Measurements from ENCODE around the gene CASS4.
A peak's percentile ranks its signal among the peaks of the same experiment; 100 is the strongest.

The CASS4 gene

DNA sequence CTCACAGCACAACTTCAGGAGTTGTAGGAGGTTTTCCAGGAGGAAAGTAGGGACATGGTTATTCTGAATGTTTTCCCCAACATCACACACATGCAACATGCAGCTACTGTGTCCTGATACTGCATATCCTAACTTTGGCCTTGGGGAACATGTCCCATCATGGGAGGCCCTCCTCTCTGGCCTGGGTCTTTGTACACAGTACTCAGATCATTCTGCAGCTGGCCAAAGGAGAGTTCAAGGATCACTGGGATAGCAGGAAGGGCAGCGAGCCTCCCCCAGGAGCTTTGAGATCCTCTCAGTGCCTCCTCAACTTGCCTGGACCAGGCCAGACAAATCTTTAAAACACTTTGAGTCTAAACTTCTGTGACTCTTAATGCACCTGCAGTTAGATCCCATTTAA, 12.9 kb downstream of the CASS4 start:
- DNase-seq = no peak

DNA sequence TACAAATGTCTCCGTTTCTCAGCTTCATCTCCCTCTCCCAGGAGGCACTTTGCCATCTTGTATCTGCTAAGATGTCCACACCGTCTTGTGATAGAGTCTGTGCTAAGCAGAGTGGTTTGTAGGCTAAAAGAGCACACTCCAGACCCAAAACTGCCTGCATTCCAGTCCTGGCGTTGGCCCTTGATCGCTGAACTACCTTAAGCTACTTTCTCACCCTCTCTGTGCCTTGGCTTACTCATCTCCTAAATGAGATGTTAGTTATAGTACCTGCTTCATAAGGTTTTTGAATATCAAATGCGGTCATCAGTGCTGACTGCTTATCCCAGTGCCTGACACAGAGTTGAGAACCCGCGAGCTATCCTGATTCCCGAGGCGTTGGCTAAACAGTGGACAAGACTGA, 14.0 kb downstream of the CASS4 start:
- DNase-seq = no peak

DNA sequence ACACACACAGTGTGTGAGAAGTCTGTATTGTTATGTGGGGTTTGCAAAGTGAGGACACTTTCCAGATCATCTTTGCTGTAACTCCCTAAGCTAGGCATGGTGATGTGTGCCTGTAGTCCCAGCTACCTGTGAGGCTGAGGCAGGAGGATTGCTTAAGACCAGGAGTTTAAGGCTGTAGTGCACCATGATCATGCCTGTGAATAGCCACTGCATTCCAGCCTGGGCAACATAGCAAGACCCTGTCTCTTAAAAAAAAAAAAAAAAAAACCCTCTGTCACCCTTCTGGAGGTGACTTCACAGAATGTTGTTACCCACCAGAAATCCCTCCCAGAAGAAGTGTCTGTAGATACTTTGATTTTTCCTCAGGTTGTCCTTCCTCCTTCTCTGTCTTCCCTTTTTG, 14.9 kb downstream of the CASS4 start:
- DNase-seq = no peak

DNA sequence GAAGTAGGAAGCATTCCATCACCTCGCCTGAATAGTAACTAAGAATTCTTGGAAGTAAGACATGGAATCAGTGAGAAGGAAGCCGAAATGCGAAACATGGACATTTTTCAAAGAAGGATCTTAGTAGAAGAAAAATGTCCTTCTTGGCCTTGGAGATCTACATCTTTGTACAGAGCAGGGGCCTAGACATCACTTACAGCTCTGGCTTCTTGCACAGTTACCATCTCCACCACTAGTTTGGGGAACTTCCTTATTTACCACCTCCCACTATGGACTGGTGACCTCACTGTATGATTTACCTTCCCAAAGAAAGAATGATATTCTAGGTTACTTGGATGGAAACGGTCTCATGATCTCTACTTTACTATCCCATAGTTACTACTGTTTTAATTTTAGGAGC, 15.7 kb downstream of the CASS4 start:
- DNase-seq = no peak

DNA sequence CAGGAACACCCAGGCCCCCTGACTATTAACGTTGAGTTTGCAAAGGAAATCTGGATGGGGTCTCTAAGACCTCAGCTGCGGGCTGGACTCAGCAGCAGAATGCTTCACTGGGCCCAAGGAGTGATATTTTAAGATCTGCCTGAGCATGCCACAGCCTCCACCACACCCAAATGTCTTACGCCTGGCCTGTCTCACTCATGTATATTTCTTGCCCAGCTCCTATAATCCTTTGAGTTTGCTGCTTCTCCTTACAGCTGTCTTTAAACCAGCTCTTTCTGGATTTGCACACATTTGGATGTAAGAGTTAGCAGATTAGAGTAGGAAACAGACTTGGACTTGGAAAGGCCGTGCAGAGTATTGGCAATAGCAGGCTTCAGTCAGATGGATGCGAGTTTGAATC, 16.4 kb downstream of the CASS4 start:
- DNase-seq = peak; percentile 20

DNA sequence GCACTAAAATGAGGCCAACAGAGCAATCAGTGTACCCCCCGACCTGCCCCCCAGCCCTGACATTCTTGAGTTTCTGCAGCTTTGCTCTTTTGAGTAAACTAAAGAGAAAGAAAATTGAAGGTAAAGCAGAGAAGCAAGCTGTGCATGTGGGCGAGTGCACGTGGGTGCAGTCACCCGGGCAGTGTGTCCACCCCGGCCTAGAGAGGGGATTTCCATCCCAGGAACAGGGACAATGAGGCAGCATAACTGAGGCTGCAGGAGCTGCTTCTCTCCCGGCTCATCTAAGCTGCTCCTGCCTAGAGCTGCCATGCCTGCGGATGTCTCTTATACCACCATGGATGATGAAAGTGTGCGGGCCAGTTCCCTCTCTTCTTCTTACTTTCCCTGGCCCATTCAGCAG, 16.8 kb downstream of the CASS4 start:
- peak; percentile 19 for DNase-seq

DNA sequence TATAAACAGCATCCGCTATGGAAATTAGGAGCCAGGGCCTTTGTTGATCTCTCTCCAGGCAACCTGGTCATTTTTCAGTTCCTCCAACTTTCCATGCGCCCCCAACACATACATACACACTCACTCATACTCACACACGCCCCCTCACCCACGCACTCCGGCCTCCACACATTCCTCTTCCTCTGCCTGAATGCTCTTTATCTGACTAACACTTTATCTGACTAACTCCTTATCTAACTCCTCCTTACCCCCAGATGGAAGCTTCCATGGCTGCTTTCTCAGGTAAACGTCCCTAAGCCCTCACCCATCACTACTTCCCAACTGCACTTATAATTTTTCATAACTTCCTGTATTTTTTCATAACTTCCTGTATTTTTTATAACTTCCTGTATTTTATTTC, 17.4 kb downstream of the CASS4 start:
- peak; percentile 66 for DNase-seq

DNA sequence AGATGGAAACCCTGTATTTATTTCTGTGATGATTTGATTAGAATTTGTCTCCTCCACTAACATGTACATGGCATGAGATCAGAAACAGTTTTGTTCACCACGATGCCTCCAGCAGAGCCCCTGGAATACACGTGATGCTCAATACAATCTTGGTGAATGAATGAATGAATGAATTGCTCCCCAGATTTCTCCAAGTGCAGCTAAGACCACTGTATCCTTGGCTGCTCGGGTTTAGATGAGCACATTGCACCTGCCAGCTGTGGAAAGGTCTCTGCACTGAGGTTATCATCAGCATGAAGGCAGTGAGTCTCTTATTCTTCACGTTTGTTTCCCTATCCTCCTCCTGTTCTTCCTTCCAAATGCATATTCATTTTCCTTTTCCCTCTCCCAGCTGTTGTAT, 17.9 kb downstream of the CASS4 start:
- DNase-seq = peak; percentile 20

DNA sequence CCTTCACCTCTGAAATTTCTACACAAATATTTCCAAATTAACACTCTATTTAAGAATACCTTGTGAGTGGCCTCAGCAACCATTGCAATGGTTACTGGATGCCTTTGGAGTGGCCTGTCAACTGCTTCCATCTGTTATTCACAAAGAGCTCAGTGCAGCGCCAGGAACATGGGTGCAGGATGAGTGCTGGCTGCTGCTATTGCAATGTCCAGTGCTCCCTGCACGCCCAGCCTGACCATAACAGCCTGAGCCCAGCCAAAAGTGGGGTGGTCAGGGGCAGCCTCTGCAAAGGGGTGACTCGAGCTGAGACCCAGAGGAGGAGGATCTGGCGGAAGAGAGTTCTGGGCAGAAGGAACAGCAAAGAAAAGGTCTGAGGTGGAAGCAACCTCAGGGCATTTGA, 18.4 kb downstream of the CASS4 start:
- peak; percentile 21 for DNase-seq

DNA sequence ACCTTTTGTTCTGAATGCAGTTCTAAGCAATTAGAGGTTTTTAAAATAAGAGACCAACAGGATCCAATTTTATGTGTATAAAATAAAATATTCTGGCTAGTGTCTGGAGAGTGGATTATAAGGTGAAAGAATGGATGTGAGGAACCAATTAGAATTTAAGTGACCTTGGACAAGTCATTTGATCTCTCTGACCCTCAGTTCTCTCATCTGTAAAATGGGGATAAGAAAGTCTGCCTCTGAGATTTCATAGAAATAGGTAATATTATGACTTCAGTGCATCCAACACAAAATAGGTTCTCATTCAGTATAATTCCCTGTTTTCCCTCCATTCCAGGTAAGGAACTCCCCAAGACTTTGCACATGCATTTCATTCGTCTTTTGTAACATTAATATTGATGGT, 18.9 kb downstream of the CASS4 start:
- DNase-seq = no peak

DNA sequence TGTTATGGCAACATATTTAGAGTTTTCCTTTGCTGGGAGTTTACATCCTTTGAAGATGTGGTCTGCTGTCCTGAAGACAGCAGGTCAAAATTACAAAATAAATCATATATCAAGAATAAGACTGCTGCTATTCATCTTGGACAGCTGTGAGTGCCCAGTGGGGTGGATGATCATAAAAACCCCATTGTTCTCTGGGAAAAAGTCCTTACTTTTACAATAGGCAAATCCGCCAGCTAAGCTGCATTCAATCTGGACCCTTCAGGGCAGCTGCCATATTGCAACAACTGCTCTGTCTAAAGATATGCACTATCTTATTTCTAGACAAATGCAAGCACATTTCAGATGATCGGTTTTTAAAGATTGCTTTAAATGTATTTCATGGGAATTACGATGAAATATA, 19.4 kb downstream of the CASS4 start:
- no peak for DNase-seq

DNA sequence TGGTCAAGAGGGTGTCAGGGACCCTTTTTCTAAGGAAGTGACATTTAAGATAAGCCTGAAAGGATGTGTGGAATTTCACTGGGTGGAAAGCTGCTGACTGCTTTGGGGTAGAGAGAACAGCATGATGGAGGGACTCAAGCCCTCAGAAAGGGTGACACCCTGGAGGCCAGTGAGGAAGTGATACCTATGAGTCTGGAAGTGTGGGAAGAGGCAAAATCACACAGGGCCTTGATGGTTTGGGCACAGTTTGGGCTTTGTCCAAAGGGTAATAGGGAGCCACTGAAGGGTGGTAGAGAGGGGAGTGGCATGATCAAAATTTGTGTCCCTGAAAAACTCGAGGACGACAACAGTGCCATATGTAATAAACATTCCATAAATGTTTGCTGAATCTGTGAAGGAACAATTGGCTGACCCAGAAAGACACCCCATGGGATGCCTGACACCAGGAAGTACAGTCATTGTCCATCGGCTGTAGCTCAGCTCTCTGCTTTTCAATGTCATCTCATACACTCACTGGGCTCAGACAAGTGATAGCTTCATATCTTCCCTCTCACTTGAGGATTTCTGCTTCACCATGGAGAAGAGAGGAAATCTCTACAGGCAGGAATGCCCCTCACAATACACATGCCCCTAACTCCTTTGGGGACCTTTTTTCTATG, 21.3 kb downstream of the CASS4 start:
- no peak for DNase-seq

DNA sequence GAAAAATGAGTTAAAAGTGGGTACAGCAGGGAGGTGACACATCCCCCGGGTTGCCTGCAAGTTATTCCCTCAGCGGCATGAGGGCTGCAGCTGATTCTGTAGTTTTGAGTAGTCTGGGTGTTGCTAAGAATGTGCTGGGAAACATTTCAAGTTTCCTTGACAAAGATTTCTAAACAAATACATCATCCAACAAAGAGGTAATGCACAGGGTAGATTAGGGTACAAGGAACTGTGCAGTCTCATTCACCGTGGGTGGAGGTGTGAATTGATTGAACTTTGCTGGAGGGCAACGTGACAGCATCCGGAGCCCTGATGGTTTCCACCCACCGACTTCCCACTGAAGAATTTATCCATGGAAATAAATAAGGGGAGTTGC, 21.8 kb downstream of the CASS4 start:
- DNase-seq = no peak

DNA sequence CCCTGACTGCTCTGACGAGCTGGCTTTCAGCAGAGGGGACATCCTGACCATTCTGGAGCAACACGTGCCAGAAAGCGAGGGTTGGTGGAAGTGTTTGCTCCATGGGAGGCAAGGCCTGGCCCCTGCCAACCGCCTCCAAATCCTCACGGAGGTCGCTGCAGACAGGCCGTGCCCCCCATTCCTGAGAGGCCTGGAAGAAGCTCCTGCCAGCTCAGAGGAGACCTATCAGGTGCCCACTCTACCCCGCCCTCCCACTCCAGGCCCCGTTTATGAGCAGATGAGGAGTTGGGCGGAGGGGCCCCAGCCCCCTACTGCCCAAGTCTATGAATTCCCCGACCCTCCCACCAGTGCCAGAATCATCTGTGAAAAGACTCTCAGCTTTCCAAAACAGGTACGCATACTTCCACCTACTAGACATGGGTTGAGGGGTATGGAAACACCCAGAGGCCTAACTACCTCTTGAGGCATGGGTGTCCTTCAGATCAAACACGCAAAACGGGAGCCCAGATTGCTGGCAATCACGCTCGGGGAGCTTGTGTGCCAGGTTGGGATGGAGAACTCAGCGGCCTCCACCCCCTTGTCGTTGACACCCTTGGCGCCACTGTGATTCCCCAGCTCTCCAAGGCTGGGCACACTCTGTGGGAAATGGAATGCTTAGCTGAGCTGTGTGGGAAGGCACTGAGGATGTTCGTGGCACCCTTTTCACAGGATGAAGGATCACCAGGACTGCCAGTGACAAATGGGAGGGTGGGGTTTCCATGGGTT, 25.3 kb downstream of the CASS4 start:
- DNase-seq = no peak

DNA sequence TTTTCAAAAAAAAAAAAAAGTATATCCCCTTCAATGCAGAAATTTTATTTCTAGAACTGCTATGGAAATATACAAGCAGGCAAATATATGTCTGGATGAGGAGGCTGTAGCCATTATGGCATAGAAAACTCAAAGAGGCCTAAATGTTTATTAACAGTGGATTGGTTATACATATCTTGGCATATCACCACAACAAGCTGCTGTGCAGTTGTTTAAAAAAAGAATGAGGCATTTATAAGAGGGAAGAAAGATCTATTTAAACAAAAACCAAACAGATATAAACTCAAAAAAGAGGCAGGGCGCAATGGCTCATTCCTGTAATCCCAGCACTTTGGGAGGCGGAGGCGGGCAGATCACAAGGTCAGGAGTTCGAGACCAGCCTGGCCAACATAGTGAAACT, 26.2 kb downstream of the CASS4 start:
- DNase-seq = no peak

DNA sequence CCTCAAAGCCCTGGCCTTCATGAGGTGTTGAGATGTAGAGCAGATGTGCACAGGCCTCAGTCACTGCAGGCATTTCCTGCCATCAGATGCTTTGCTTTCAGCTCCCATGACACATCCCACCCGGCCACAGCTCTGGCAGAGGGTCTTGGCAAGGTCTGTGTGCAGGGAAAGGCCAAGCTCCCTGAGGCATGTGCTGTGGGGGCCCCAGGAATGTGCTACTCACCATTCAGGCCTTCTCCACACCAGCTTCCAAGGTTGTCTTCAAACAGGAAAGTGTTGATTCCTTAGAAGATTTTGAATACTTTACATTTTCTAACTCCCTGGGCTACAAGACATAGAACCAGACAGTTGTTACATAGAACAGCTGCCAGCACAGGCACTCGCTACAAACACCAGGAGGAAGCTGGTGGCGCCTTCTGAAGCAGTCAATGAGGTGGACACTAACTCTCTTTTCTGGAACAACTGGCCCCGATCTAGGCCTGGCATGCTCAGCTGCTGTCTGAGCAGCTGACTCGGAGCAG, 27.8 kb downstream of the CASS4 start:
- peak; percentile 53 for DNase-seq

DNA sequence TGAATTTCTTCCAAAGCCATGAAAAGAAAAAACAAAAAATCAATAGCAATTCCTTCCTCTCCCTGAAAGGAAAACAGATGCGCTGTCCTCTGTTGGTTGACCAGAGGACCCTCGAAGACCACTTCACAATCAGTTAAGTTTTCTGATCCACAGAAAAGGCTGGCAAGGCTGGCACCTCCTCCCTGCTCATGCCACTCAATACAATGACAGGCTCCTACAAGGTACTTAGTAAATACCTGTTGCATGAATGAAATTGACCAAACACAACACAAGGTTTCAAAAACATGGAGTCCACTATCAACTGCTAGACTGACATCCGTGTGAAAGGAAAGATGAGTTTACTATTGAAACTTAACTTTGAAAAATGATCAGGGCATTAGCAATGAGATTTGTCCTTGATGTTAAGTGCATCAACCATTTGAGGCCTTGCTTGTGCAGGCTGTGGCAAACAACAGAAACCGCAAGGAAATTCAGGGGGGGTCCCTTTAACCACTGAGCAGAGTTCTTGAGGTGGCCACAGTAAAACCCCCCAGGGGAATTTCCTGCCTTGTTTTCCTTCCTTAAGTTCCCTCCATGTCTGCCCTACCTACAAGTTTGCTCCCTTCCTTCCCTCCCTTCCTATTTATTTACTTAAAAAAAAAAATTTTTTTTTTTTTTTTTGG, 28.4 kb downstream of the CASS4 start:
- peak; percentile 77 for DNase-seq

DNA sequence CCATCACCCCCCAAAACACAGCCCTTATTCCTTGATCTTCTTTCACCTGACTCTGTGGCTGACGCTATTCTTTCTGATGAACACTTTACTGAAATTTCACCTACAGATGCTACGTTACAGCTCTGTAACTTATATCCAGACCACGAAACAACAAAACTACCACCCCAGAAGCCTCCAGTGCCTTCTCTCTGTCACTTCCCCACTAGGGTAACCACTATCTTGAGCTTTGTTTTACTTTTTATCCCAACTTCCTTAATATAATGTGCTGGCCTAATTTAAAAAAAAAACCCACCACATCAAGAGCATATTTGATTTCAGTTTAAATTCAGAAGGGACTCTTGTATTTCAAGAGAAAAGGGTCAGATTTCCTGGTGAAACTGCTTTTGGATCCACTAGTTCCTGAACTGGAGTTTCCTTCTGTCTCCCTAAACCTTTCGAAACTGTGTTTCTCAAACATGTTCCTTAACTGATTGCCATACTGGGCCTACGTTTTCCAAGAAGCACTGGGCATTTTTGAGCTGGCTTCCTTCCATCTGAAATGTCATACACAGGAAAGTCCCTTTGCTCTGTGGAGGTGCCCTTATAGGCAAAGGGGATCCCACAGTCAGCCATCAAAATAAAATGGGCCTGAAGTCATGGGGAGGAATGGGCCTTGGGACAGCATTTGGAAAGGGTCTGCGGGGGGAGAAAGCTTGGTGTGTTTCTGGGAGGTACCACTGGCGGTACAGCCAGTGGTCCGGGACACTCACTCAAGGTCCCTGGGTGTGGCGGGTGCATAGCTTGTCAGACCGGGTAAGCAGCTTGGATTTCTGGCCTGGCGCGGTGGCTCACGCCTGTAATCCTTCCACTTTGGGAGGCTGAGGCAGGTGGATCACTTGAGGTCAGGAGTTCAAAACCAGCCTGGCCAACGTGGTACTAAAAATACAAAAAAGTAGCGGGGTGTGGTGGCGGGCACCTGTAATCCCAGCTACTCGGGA, 30.6 kb downstream of the CASS4 start:
- no peak for DNase-seq

DNA sequence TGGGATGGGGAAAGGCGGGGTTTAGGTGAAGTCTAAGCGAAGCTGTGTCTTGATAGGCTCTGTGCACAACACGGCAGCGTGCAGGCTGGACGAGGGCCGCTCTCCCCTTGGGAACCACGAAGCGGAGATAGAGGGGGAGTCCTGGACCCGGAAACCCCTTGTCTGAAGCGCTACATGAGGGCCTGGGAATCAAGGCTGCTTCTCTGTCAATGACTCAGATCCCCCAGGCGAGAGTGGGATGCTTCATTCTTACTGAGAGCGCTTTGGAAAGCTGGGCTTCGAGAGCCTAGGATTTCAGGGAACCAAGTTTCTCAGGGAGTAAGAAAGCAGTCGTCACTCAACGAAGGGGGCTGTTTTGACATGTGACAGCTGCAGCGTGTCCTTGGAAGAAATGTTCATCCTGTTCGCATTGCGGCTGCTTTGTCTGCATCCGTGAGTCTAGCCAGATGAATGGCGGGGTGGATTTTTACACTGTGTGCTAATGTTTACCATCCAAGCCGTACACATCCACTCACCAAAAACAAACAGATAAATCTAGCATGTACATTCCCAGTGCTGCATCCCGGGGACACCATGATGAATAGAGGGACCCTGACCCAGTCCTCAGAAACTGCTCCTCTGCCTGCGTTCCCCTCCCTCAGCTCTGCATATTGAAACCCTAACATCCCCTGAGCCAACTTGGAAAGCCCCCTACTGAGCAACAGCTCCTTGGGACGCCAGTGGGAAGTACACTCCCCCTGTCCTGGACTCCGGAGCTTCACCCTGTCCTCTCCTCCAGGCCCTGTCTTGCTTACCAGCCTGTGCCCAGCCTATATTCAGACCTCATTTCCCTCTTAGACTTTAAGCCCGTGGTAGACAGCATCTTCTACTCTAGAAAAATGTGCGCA, 31.8 kb downstream of the CASS4 start:
- no peak for DNase-seq

DNA sequence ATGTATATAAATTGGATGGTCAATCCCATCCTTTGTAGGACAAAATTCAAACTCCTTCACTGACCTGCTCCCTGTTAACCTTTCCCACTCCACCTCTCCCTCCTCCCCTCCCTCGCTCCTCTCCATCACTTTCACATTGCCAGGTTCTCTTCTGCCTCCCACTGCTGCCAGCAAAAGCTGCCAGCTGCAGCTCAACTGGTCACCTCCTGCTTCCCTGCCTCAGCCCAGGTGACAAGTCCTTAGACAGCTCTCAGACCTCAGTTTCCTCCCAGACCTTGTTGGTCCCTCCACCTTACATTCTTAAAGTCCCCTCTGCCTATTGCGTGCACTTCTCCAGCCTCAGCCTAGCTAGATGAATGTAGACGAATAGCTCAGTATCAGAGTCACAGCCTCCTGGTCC, 33.1 kb downstream of the CASS4 start:
- DNase-seq = no peak

DNA sequence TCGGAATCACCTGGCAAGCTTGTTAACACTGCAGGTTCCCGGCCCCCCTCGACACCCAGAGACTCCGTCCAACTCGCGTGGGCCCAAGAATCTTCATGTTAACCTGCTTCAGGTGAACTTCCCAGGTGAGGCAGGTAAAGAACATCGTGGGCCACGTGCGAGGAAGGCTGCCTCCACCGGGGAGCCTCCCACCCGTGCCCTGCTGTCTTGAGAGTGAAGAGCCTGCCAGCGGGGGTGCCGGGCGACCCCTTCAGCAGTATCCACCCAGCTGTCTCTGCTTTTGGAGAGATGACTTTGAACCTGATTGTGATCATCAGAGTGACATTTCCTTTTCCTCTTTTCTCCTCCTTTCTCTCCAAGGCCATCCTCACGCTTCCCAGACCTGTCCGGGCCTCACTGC, 33.5 kb downstream of the CASS4 start:
- no peak for DNase-seq

DNA sequence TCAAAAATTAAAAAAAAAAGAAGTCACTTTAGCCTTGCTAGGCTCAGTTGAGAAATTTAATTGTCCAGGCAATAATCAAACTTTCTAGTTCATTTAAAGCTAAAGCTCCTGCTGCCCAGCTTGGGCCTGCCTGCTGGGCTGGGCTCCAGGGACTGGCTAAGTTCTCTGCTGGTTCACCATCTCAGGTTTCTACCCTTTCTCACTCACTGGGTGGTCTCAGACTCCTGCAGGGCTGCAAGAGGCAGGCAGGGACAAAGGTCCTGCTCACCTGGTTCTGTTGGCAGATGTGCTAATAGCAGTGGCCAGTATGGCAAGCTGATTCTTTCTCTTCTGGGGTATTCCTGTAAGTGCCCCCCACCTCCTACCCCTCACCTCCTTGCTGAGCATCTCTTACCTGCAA, 35.2 kb downstream of the CASS4 start:
- no peak for DNase-seq

Data from stimulated activated CD8-positive, alpha-beta memory T cell treated with anti-CD3 and anti-CD28 coated beads, Interleukin-4, amount 100 ng/mL, for 48 hours (primary cell).